K562 (cell line): ENCODE data around the gene PPP1R9B. TPM values are rescaled to one million over a fixed set of nuclear protein-coding genes. Genes with fewer than 3 reads are reported as not detected.

Source experiments
- BRD9 ChIP-seq: fragments of 450-650 bp; IDR thresholded peaks from 2 replicates; pipeline ENCODE4 v1.6.1; 2018; ENCODE audit warnings: low read depth; ENCODE audit not compliant: partially characterized antibody
- CEBPB ChIP-seq: fragments of 450-650 bp; IDR thresholded peaks from 2 replicates; pipeline ENCODE4 v1.6.1; 2016; ENCODE audit warnings: missing genetic modification characterization, missing compliant biosample characterization
- CEBPZ ChIP-seq: fragments of 150-350 bp; IDR thresholded peaks from 2 replicates; pipeline ENCODE4 v1.6.1; 2014; ENCODE audit warnings: low read depth, mild to moderate bottlenecking, low read length, borderline replicate concordance
- DPF2 ChIP-seq: fragments of 450-650 bp; IDR thresholded peaks from 2 replicates; pipeline ENCODE4 v1.6.1; 2016
- EHMT2 ChIP-seq: fragments of 450-650 bp; IDR thresholded peaks from 2 replicates; pipeline ENCODE4 v1.6.1; 2018; ENCODE audit warnings: antibody characterized with exemption
- ELF2 ChIP-seq: fragments of 250-450 bp; sonication (Bioruptor Pico); IDR thresholded peaks from 2 replicates; pipeline ENCODE4 v1.5.0; 2021; ENCODE audit warnings: mild to moderate bottlenecking
- GABPB1 ChIP-seq: sonication (generic); formaldehyde crosslinking; IDR thresholded peaks from 2 replicates; pipeline ENCODE4 v1.8.0; 2022; ENCODE audit warnings: mild to moderate bottlenecking, missing genetic modification reagents
- KLF1 ChIP-seq: fragments of 450-650 bp; IDR thresholded peaks from 2 replicates; pipeline ENCODE4 v1.6.1; 2016; ENCODE audit warnings: missing genetic modification characterization, missing compliant biosample characterization
- MIER1 ChIP-seq: fragments of 450-650 bp; IDR thresholded peaks from 2 replicates; pipeline ENCODE4 v1.6.1; 2016; ENCODE audit warnings: antibody characterized with exemption, mild to moderate bottlenecking, low read depth
- NBN ChIP-seq: fragments of 450-650 bp; IDR thresholded peaks from 2 replicates; pipeline ENCODE4 v1.6.1; 2016; ENCODE audit warnings: low read depth, mild to moderate bottlenecking
- NFE2L1 ChIP-seq: fragments of 450-650 bp; IDR thresholded peaks from 2 replicates; pipeline ENCODE4 v1.6.1; 2016; ENCODE audit warnings: missing genetic modification characterization, low read depth, mild to moderate bottlenecking, missing compliant biosample characterization, moderate library complexity, borderline replicate concordance
- NKRF ChIP-seq: fragments of 450-650 bp; IDR thresholded peaks from 2 replicates; pipeline ENCODE4 v1.6.1; 2016; ENCODE audit warnings: borderline replicate concordance
- RAD21 ChIP-seq, 2 experiments: fragments of 250-450 bp in 1 of 2; fragments of 450-650 bp in 1 of 2; sonication (Bioruptor Pico) in 1 of 2; formaldehyde crosslinking in 1 of 2; IDR thresholded peaks in 1 of 2; conservative IDR thresholded peaks in 1 of 2; 2 replicates each; pipeline versions ENCODE4 v1.4.0 to v1.8.0; 2020 to 2022; ENCODE audit warnings: mild to moderate bottlenecking in 2 of 2, moderate library complexity in 1 of 2
- SIN3A ChIP-seq, 2 experiments: fragments of 150-350 bp in 1 of 2; IDR thresholded peaks; 2 replicates each; pipeline ENCODE4 v1.6.1; 2011 to 2016; ENCODE audit warnings: borderline replicate concordance in 2 of 2, low read depth in 2 of 2, low read length in 2 of 2, mild to moderate bottlenecking in 2 of 2, moderate library complexity in 2 of 2; ENCODE audit not compliant: control insufficient read depth in 1 of 2
- SMARCA4 ChIP-seq: fragments of 450-650 bp; IDR thresholded peaks from 2 replicates; pipeline ENCODE4 v1.6.1; 2016
- SNRNP70 ChIP-seq: fragments of 200-400 bp; formaldehyde crosslinking; optimal IDR thresholded peaks from 2 replicates; pipeline ENCODE3; 2017; ENCODE audit warnings: low read depth, low read length
- SREBF2 ChIP-seq: sonication (generic); formaldehyde crosslinking; IDR thresholded peaks from 2 replicates; pipeline ENCODE4 v1.4.0; 2020; ENCODE audit warnings: mild to moderate bottlenecking, missing genetic modification reagents
- ZNF282 ChIP-seq: sonication (generic); formaldehyde crosslinking; IDR thresholded peaks from 2 replicates; pipeline ENCODE4 v1.8.1; 2023; ENCODE audit warnings: missing genetic modification reagents
- ZNF639 ChIP-seq, 2 experiments: fragments of 200-800 bp in 1 of 2; sonication (Bioruptor generic) in 1 of 2; sonication (generic) in 1 of 2; formaldehyde crosslinking in 1 of 2; IDR thresholded peaks in 1 of 2; conservative IDR thresholded peaks in 1 of 2; 2 replicates each; pipeline versions ENCODE4 v1.5.0 to v1.6.1; 2016 to 2020; ENCODE audit warnings: missing compliant biosample characterization in 1 of 2, missing genetic modification characterization in 1 of 2, missing genetic modification reagents in 1 of 2
- polyA plus RNA-seq, 8 experiments: library from polyadenylated mRNA; depleted of rRNA in 4 of 8; stranded (reverse) in 5 of 8; unstranded in 3 of 8; fragments of >200 nt; fragmentation: Nextera tagmentation in 2 of 8; fragmentation: Illumina TruSeq in 1 of 8; extraction: Ambion mirVana in 2 of 8; extraction: Trizol in 1 of 8; gene quantifications; 2 replicates each; pipeline versions ENCODE4 v1.2.1 to v1.2.3, GENCODE V29; 2011 to 2014; ENCODE audit warnings: inconsistent platforms in 1 of 8, missing spikeins in 1 of 8
- total RNA-seq, 7 experiments: library from RNA; depleted of rRNA in 6 of 7; stranded (reverse); fragments of >200 nt in 6 of 7; fragmentation: Illumina TruSeq in 2 of 7; extraction: Trizol in 2 of 7; gene quantifications; 2 replicates each; pipeline versions ENCODE4 v1.2.1 to v1.2.3, GENCODE V29; 2011 to 2021; ENCODE audit warnings: low replicate concordance in 1 of 7
- TF ChIP-seq, protein P1 (sequence below): fragments of 450-650 bp; formaldehyde crosslinking; conservative IDR thresholded peaks from 2 replicates; pipeline ENCODE4 v1.4.0; 2022; ENCODE audit warnings: mild to moderate bottlenecking, missing genetic modification characterization

Gene PPP1R9B
- total and polyA plus RNA-seq, 9 of the 15 experiments (the other 6 are each of a cell fraction or from before 2014, with no cell fraction given), result 0.10 to 63.5 (median 24.7) TPM

- TF ChIP-seq NKRF (0 out of 2 replicates have a peak, but pooled peaks have one; percentile 55), GABPB1 (CRISPR knock-in tag) (peak; percentile 74; the same call in 1 of the 2 replicates), ZNF639 (CRISPR knock-in tag; conservative IDR thresholded peaks at IDR 0.05 in 1 of 2, IDR thresholded peaks at IDR 0.05 in 1 of 2) (peak in 1 of 2 experiments; percentile 68; a peak in 2 of 4 replicates), SNRNP70 (no peak), DPF2 (peak; percentile 75), SMARCA4 (peak; percentile 77), NFE2L1 (tag) (no peak), EHMT2 (no peak), ELF2 (CRISPR knock-in tag) (peak; percentile 50; the same call in 1 of the 2 replicates), KLF1 (tag) (no peak), NBN (peak; percentile 90), SREBF2 (no peak), MIER1 (no peak), SIN3A (IDR thresholded peaks at IDR 0.05; ENCODE audit: borderline replicate concordance in 2 of 2, control insufficient read depth in 1 of 2, low read depth in 2 of 2, low read length in 2 of 2) (no peak), CEBPB (tag) (no peak), BRD9 (peak; percentile 96), RAD21 (CRISPR knock-in tag; conservative IDR thresholded peaks at IDR 0.05 in 1 of 2, IDR thresholded peaks at IDR 0.05 in 1 of 2) (no peak), ZNF282 (no peak), CEBPZ (no peak)
- TF ChIP-seq, protein P1, sequence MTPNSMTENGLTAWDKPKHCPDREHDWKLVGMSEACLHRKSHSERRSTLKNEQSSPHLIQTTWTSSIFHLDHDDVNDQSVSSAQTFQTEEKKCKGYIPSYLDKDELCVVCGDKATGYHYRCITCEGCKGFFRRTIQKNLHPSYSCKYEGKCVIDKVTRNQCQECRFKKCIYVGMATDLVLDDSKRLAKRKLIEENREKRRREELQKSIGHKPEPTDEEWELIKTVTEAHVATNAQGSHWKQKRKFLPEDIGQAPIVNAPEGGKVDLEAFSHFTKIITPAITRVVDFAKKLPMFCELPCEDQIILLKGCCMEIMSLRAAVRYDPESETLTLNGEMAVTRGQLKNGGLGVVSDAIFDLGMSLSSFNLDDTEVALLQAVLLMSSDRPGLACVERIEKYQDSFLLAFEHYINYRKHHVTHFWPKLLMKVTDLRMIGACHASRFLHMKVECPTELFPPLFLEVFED, result peak; percentile 69; the same call in 1 of the 2 replicates
These were observed 1.6 kb upstream of the PPP1R9B start (continued) for GRCh38 chr17:50151937-50152547.
